HepG2 (cell line): ENCODE results near the gene IP6K1. TPM values are rescaled to one million over a fixed set of nuclear protein-coding genes. Genes with fewer than 3 reads are reported as not detected.

Source experiments
- ARNT2 ChIP-seq: sonication (generic); formaldehyde crosslinking; IDR thresholded peaks from 2 replicates; pipeline ENCODE4 v1.8.0; 2022; ENCODE audit warnings: mild to moderate bottlenecking, low read depth, missing genetic modification reagents, moderate library complexity
- GPN1 ChIP-seq: sonication (generic); formaldehyde crosslinking; IDR thresholded peaks from 2 replicates; pipeline ENCODE4 v1.5.1; 2020; ENCODE audit warnings: missing genetic modification reagents, borderline replicate concordance
- KLF6 ChIP-seq: IDR thresholded peaks from 2 replicates; pipeline ENCODE4 v1.8.0; 2016; ENCODE audit warnings: missing biosample characterization, missing genetic modification reagents
- MBNL3 ChIP-seq: fragments of 250-450 bp; sonication (Bioruptor Pico); conservative IDR thresholded peaks from 2 replicates; pipeline ENCODE4 v1.8.0; 2022; ENCODE audit warnings: mild to moderate bottlenecking, inconsistent platforms
- NFE2L1 ChIP-seq: sonication (generic); formaldehyde crosslinking; IDR thresholded peaks from 2 replicates; pipeline ENCODE4 v1.4.0; 2020; ENCODE audit warnings: missing genetic modification reagents, mild to moderate bottlenecking, borderline replicate concordance
- RAD21 ChIP-seq: fragments of 450-650 bp; formaldehyde crosslinking; IDR thresholded peaks from 2 replicates; pipeline ENCODE4 v1.5.0; 2020; ENCODE audit warnings: mild to moderate bottlenecking
- RARA ChIP-seq: IDR thresholded peaks from 2 replicates; pipeline ENCODE4 v1.6.1; 2016; ENCODE audit warnings: missing genetic modification reagents, missing compliant biosample characterization
- REPIN1 ChIP-seq: sonication (generic); formaldehyde crosslinking; IDR thresholded peaks from 2 replicates; pipeline ENCODE4 v1.8.0; 2022; ENCODE audit warnings: missing genetic modification reagents, low read depth, mild to moderate bottlenecking, borderline replicate concordance
- SETDB1 ChIP-seq: sonication (generic); formaldehyde crosslinking; IDR thresholded peaks from 2 replicates; pipeline ENCODE4 v1.5.1; 2020; ENCODE audit warnings: missing genetic modification reagents, mild to moderate bottlenecking, borderline replicate concordance
- SMARCE1 ChIP-seq: fragments of 450-650 bp; IDR thresholded peaks from 2 replicates; pipeline ENCODE4 v1.6.1; 2017; ENCODE audit warnings: borderline replicate concordance
- ZBTB1 ChIP-seq: sonication (generic); formaldehyde crosslinking; IDR thresholded peaks from 2 replicates; pipeline ENCODE4 v1.4.0; 2020; ENCODE audit warnings: missing genetic modification reagents, borderline replicate concordance
- ZBTB7B ChIP-seq: sonication (generic); formaldehyde crosslinking; IDR thresholded peaks from 2 replicates; pipeline ENCODE4 v1.4.0; 2020; ENCODE audit warnings: missing genetic modification reagents
- ZFAT ChIP-seq: sonication (generic); formaldehyde crosslinking; conservative IDR thresholded peaks from 2 replicates; pipeline ENCODE4 v1.8.1; 2023; ENCODE audit warnings: missing genetic modification reagents, inconsistent platforms
- ZNF30 ChIP-seq: sonication (generic); formaldehyde crosslinking; IDR thresholded peaks from 2 replicates; pipeline ENCODE4 v1.5.0; 2020; ENCODE audit warnings: mild to moderate bottlenecking, missing genetic modification reagents
- ZNF382 ChIP-seq: sonication (generic); formaldehyde crosslinking; IDR thresholded peaks from 2 replicates; pipeline ENCODE4 v1.5.0; 2020; ENCODE audit warnings: missing genetic modification reagents, mild to moderate bottlenecking, borderline replicate concordance
- ZNF44 ChIP-seq: sonication (generic); formaldehyde crosslinking; IDR thresholded peaks from 2 replicates; pipeline ENCODE4 v1.5.1; 2020; ENCODE audit warnings: mild to moderate bottlenecking, missing genetic modification reagents
- ZNF788 ChIP-seq: sonication (generic); formaldehyde crosslinking; IDR thresholded peaks from 2 replicates; pipeline ENCODE4 v1.5.0; 2020; ENCODE audit warnings: mild to moderate bottlenecking, missing genetic modification reagents, borderline replicate concordance
- polyA plus RNA-seq, 8 experiments: library from polyadenylated mRNA; depleted of rRNA in 3 of 8; stranded (reverse) in 7 of 8; unstranded in 1 of 8; fragments of >200 nt; fragmentation: Illumina TruSeq in 4 of 8; extraction: Trizol in 4 of 8; gene quantifications; 2 replicates each; pipeline versions ENCODE4 v1.2.1 to v1.2.3, GENCODE V29; 2011 to 2016; ENCODE audit warnings: low read depth in 4 of 8, missing spikeins in 1 of 8, mixed read lengths in 1 of 8; ENCODE audit not compliant: insufficient read depth in 1 of 8
- total RNA-seq, 5 experiments: library from RNA; depleted of rRNA; stranded (reverse); fragments of >200 nt; fragmentation: Illumina TruSeq; extraction: Trizol; gene quantifications; 2 replicates each; pipeline ENCODE4 v1.2.3, GENCODE V29; 2016; ENCODE audit warnings: low read depth in 1 of 5
- TF ChIP-seq, protein P1 (sequence below): sonication (generic); formaldehyde crosslinking; IDR thresholded peaks from 2 replicates; pipeline ENCODE4 v1.4.0; 2020; ENCODE audit warnings: missing genetic modification reagents, borderline replicate concordance
- TF ChIP-seq, protein P2 (sequence below): sonication (generic); formaldehyde crosslinking; IDR thresholded peaks from 2 replicates; pipeline ENCODE4 v1.5.0; 2020; ENCODE audit warnings: missing genetic modification reagents, mild to moderate bottlenecking, borderline replicate concordance
- TF ChIP-seq, protein P3 (sequence below): sonication (generic); formaldehyde crosslinking; IDR thresholded peaks from 2 replicates; pipeline ENCODE4 v1.4.0; 2020; ENCODE audit warnings: mild to moderate bottlenecking, missing genetic modification reagents
- TF ChIP-seq, protein P4 (sequence below): sonication (generic); formaldehyde crosslinking; IDR thresholded peaks from 2 replicates; pipeline ENCODE4 v1.5.0; 2020; ENCODE audit warnings: mild to moderate bottlenecking, missing genetic modification reagents

Gene IP6K1
- total and polyA plus RNA-seq, 2 of the 13 experiments (the other 11 are each of a cell fraction or from before 2014, with no cell fraction given), result 17.7 to 29.7 TPM

DNA sequence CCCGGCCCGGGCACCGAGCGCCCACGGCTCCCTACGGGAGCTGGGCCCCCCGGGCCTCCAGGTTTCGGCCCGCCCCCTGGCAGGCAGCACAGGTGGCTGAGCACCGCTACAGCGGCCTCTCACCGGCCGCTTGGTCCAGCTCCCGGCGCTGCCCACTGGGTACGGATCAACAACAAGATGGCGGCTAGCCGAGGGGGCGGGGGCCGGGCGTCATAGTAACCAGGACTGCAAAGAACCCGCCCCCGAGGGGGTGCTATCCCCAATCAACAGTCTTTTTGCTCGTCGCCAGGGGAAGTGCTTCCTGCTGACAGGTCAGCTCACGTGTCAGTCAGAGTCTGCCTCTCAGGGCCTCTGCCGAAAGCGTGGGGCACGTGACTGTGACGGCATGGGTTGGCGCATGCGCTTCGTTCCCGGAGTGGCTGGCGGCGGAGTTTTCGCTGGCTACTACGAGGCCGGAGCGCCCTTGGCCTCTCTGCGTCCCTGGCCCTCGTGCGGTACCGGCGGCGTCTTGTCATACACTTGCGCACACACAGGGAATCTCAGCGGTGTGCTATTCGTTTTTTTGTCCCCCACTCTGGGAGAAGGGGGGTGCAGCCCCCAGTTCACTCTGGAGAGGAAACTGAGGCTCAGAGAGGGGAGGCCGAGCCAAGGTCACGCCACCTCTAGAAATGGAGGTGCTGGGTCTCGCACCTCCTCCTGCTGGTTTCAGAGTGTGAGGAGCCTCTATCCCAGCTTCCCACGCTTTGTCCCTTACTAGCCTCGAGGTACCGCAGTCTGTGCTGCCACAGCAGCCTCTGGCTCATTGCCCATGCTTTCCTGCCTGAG lies at the start of gene IP6K1 (continued):
- peak; percentile 72; the same call in 1 of the 2 replicates for TF ChIP-seq KLF6
- TF ChIP-seq SMARCE1, result no peak
- TF ChIP-seq RARA (CRISPR knock-in tag), result 0 out of 2 replicates have a peak, but pooled peaks have one; percentile 33
- TF ChIP-seq ZNF30 (CRISPR knock-in tag), result no peak
- TF ChIP-seq REPIN1 (CRISPR knock-in tag), result peak; percentile 30; the same call in 1 of the 2 replicates
- TF ChIP-seq, protein P1, sequence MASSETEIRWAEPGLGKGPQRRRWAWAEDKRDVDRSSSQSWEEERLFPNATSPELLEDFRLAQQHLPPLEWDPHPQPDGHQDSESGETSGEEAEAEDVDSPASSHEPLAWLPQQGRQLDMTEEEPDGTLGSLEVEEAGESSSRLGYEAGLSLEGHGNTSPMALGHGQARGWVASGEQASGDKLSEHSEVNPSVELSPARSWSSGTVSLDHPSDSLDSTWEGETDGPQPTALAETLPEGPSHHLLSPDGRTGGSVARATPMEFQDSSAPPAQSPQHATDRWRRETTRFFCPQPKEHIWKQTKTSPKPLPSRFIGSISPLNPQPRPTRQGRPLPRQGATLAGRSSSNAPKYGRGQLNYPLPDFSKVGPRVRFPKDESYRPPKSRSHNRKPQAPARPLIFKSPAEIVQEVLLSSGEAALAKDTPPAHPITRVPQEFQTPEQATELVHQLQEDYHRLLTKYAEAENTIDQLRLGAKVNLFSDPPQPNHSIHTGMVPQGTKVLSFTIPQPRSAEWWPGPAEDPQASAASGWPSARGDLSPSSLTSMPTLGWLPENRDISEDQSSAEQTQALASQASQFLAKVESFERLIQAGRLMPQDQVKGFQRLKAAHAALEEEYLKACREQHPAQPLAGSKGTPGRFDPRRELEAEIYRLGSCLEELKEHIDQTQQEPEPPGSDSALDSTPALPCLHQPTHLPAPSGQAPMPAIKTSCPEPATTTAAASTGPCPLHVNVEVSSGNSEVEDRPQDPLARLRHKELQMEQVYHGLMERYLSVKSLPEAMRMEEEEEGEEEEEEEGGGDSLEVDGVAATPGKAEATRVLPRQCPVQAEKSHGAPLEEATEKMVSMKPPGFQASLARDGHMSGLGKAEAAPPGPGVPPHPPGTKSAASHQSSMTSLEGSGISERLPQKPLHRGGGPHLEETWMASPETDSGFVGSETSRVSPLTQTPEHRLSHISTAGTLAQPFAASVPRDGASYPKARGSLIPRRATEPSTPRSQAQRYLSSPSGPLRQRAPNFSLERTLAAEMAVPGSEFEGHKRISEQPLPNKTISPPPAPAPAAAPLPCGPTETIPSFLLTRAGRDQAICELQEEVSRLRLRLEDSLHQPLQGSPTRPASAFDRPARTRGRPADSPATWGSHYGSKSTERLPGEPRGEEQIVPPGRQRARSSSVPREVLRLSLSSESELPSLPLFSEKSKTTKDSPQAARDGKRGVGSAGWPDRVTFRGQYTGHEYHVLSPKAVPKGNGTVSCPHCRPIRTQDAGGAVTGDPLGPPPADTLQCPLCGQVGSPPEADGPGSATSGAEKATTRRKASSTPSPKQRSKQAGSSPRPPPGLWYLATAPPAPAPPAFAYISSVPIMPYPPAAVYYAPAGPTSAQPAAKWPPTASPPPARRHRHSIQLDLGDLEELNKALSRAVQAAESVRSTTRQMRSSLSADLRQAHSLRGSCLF, result no peak
- no peak for TF ChIP-seq GPN1 (CRISPR knock-in tag)
- TF ChIP-seq, protein P2, sequence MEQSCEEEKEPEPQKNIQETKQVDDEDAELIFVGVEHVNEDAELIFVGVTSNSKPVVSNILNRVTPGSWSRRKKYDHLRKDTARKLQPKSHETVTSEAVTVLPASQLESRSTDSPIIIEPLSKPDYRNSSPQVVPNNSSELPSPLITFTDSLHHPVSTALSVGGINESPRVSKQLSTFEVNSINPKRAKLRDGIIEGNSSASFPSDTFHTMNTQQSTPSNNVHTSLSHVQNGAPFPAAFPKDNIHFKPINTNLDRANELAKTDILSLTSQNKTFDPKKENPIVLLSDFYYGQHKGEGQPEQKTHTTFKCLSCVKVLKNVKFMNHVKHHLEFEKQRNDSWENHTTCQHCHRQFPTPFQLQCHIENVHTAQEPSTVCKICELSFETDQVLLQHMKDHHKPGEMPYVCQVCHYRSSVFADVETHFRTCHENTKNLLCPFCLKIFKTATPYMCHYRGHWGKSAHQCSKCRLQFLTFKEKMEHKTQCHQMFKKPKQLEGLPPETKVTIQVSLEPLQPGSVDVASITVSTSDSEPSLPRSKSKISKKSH (CRISPR knock-in tag), result no peak
- TF ChIP-seq ZNF44, result no peak; the same call in 1 of the 2 replicates
- no peak for TF ChIP-seq ZNF382 (CRISPR knock-in tag)
- TF ChIP-seq, protein P3, sequence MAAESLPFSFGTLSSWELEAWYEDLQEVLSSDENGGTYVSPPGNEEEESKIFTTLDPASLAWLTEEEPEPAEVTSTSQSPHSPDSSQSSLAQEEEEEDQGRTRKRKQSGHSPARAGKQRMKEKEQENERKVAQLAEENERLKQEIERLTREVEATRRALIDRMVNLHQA (CRISPR knock-in tag), result no peak
- TF ChIP-seq ZNF788 (CRISPR knock-in tag), result 0 out of 2 replicates have a peak, but pooled peaks have one; percentile 4
- peak; percentile 52; the same call in 1 of the 2 replicates for TF ChIP-seq ARNT2
- no peak for TF ChIP-seq NFE2L1
- TF ChIP-seq RAD21 (CRISPR knock-in tag), result no peak; the same call in 1 of the 2 replicates
- TF ChIP-seq ZBTB7B, result no peak
- no peak for TF ChIP-seq MBNL3 (CRISPR knock-in tag)
- no peak for TF ChIP-seq ZFAT (CRISPR knock-in tag)
- TF ChIP-seq, protein P4, sequence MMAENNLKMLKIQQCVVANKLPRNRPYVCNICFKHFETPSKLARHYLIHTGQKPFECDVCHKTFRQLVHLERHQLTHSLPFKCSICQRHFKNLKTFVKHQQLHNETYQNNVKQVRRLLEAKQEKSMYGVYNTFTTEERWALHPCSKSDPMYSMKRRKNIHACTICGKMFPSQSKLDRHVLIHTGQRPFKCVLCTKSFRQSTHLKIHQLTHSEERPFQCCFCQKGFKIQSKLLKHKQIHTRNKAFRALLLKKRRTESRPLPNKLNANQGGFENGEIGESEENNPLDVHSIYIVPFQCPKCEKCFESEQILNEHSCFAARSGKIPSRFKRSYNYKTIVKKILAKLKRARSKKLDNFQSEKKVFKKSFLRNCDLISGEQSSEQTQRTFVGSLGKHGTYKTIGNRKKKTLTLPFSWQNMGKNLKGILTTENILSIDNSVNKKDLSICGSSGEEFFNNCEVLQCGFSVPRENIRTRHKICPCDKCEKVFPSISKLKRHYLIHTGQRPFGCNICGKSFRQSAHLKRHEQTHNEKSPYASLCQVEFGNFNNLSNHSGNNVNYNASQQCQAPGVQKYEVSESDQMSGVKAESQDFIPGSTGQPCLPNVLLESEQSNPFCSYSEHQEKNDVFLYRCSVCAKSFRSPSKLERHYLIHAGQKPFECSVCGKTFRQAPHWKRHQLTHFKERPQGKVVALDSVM (CRISPR knock-in tag), result peak; percentile 74
- TF ChIP-seq ZBTB1 (CRISPR knock-in tag), result no peak
- no peak for TF ChIP-seq SETDB1 (CRISPR knock-in tag)
